ENCODE measurements around the gene ACO2.

- TF ChIP-seq CTCF (IDR thresholded peaks at IDR 0.05): no peak
- no peak for TF ChIP-seq POLR2A (IDR thresholded peaks at IDR 0.05)
Observed at GRCh38 chr22:41531715-41532477, 63.0 kb downstream of the ACO2 start.
